GM23248 (cell line): ENCODE data around the gene LDB2.

ENCODE experiments used
- EZH2 ChIP-seq: fragments of 200-600 bp; sonication (generic); IDR thresholded peaks from 2 replicates; pipeline ENCODE4 v1.6.1; 2018; ENCODE audit warnings: antibody characterized with exemption, mild to moderate bottlenecking; ENCODE audit not compliant: insufficient read depth, poor library complexity, severe bottlenecking
- EZH2phosphoT487 ChIP-seq: fragments of 200-600 bp; sonication (generic); IDR thresholded peaks from 2 replicates; pipeline ENCODE4 v1.6.1; 2018; ENCODE audit warnings: antibody characterized with exemption, moderate library complexity, mild to moderate bottlenecking, low read depth; ENCODE audit not compliant: insufficient read depth

DNA sequence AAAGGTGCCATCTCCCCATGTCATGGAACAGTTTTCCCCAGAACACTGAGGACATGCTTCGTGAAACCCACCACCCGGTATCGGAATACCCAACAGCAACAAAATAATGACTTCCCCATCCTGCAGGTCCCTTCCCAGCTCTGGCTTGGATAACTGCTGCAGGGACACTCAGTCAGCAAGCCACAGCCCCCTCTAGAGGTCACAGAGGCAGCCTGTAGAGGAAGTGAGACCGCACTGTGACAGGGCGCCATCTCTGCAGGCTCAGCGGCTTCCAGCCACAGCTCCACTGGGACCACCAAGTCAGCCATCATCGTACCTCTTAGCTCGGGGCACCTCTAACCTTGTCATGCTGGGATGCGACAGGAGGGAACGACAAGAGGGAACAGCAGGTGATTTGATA lies 315.9 kb downstream of the LDB2 start:
- TF ChIP-seq EZH2 (no peak), EZH2phosphoT487 (no peak)
